HepG2 (cell line): ENCODE results near the gene SNX9. TPM values are rescaled to one million over a fixed set of nuclear protein-coding genes. Genes with fewer than 3 reads are reported as not detected.

Experiments
- HNF4A ChIP-seq: sonication (generic); formaldehyde crosslinking; IDR thresholded peaks from 2 replicates; pipeline ENCODE4 v1.4.0; 2020; ENCODE audit warnings: missing genetic modification reagents
- HOXA3 ChIP-seq: sonication (generic); formaldehyde crosslinking; IDR thresholded peaks from 2 replicates; pipeline ENCODE4 v1.5.0; 2020; ENCODE audit warnings: missing genetic modification reagents
- NFYB ChIP-seq: sonication (generic); formaldehyde crosslinking; IDR thresholded peaks from 2 replicates; pipeline ENCODE4 v1.4.0; 2020; ENCODE audit warnings: missing genetic modification reagents
- SP2 ChIP-seq: sonication (generic); formaldehyde crosslinking; IDR thresholded peaks from 2 replicates; pipeline ENCODE4 v1.5.1; 2020; ENCODE audit warnings: mild to moderate bottlenecking, missing genetic modification reagents
- WIZ ChIP-seq: sonication (generic); formaldehyde crosslinking; IDR thresholded peaks from 2 replicates; pipeline ENCODE4 v1.5.1; 2020; ENCODE audit warnings: mild to moderate bottlenecking, missing genetic modification reagents
- ZEB1 ChIP-seq: IDR thresholded peaks from 2 replicates; pipeline ENCODE4 v1.6.1; 2012; ENCODE audit warnings: mild to moderate bottlenecking, low read depth, inconsistent platforms; ENCODE audit not compliant: insufficient replicate concordance
- ZNF383 ChIP-seq: sonication (generic); formaldehyde crosslinking; IDR thresholded peaks from 2 replicates; pipeline ENCODE4 v1.4.0; 2020; ENCODE audit warnings: missing genetic modification reagents, mild to moderate bottlenecking, borderline replicate concordance
- ZNF766 ChIP-seq: sonication (generic); formaldehyde crosslinking; IDR thresholded peaks from 2 replicates; pipeline ENCODE4 v1.5.0; 2020; ENCODE audit warnings: missing genetic modification reagents, borderline replicate concordance
- ZNF777 ChIP-seq: sonication (generic); formaldehyde crosslinking; IDR thresholded peaks from 2 replicates; pipeline ENCODE4 v1.4.0; 2020; ENCODE audit warnings: missing genetic modification reagents
- polyA plus RNA-seq, 8 experiments: library from polyadenylated mRNA; depleted of rRNA in 3 of 8; stranded (reverse) in 7 of 8; unstranded in 1 of 8; fragments of >200 nt; fragmentation: Illumina TruSeq in 4 of 8; extraction: Trizol in 4 of 8; gene quantifications; 2 replicates each; pipeline versions ENCODE4 v1.2.1 to v1.2.3, GENCODE V29; 2011 to 2016; ENCODE audit warnings: low read depth in 4 of 8, missing spikeins in 1 of 8, mixed read lengths in 1 of 8; ENCODE audit not compliant: insufficient read depth in 1 of 8
- total RNA-seq, 5 experiments: library from RNA; depleted of rRNA; stranded (reverse); fragments of >200 nt; fragmentation: Illumina TruSeq; extraction: Trizol; gene quantifications; 2 replicates each; pipeline ENCODE4 v1.2.3, GENCODE V29; 2016; ENCODE audit warnings: low read depth in 1 of 5
- TF ChIP-seq, protein P1 (sequence below): sonication (generic); formaldehyde crosslinking; IDR thresholded peaks from 2 replicates; pipeline ENCODE4 v1.5.1; 2020; ENCODE audit warnings: mild to moderate bottlenecking, missing genetic modification reagents
- TF ChIP-seq, protein P2 (sequence below): sonication (generic); formaldehyde crosslinking; IDR thresholded peaks from one replicate; pipeline ENCODE4 v1.5.1; 2020; ENCODE audit warnings: mild to moderate bottlenecking, missing genetic modification reagents; ENCODE audit errors: not compliant biosample characterization
- TF ChIP-seq, protein P3 (sequence below): sonication (generic); formaldehyde crosslinking; IDR thresholded peaks from 2 replicates; pipeline ENCODE4 v1.4.0; 2020; ENCODE audit warnings: mild to moderate bottlenecking, missing genetic modification reagents

SNX9 gene
- total and polyA plus RNA-seq, 2 of the 13 experiments (the other 11 are each of a cell fraction or from before 2014, with no cell fraction given): 21.9 to 36.0 TPM

DNA sequence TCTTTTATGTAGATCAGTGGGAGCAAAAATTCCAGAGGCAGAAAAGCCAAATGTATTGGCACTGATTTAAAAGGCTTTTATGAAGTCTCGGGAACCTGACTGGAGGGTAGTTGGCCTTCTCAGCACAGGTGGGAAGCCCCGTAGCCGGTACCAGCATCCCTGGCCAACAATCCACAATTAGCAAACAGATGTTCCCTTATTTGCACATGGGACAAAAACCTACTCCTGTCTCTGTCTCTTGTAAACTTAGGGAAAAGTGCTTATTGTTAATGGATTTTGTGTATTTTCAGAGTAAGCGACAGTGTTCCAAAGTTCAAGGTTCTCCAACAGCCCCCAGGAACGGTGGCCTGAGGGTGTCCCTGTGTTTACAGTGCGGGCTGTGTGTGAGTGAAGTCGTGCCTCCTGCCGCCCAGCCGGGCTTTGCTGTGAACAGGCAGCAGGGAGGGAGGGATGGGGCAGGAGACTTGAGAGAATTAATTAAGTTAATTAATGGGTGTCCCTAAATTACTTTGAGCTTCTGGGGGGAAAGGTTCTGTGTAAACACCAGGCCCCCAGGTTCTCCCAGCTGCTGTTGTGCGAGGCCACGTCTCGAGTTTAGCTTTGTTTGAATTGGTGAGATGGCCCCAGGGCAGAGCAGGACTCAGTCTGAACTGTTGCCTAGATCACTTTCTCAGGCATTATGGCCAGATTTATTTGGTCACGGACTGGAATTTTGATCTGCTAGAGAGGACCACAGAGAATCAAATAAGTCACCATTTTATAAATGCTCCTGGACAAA, 162.5 kb downstream of the SNX9 start (continued):
- TF ChIP-seq, protein P1, sequence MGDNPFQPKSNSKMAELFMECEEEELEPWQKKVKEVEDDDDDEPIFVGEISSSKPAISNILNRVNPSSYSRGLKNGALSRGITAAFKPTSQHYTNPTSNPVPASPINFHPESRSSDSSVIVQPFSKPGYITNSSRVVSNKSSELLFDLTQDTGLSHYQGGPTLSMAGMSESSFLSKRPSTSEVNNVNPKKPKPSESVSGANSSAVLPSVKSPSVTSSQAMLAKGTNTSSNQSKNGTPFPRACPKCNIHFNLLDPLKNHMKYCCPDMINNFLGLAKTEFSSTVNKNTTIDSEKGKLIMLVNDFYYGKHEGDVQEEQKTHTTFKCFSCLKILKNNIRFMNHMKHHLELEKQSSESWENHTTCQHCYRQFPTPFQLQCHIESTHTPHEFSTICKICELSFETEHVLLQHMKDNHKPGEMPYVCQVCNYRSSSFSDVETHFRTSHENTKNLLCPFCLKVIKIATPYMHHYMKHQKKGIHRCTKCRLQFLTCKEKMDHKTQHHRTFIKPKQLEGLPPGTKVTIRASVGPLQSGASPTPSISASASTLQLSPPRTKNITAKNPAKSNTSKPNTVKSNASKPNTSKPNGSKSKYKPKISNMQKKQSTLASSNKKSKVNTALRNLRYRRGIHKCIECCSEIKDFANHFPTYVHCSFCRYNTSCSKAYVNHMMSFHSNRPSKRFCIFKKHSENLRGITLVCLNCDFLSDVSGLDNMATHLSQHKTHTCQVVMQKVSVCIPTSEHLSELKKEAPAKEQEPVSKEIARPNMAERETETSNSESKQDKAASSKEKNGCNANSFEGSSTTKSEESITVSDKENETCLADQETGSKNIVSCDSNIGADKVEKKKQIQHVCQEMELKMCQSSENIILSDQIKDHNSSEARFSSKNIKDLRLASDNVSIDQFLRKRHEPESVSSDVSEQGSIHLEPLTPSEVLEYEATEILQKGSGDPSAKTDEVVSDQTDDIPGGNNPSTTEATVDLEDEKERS: peak; percentile 94
- TF ChIP-seq ZNF766 (no peak), SP2 (CRISPR knock-in tag) (0 out of 2 replicates have a peak, but pooled peaks have one; percentile 9), WIZ (CRISPR knock-in tag) (no peak), ZEB1 (peak; percentile 95), HNF4A (CRISPR knock-in tag) (peak; percentile 99), HOXA3 (CRISPR knock-in tag) (peak; percentile 92), ZNF777 (CRISPR knock-in tag) (no peak), ZNF383 (CRISPR knock-in tag) (no peak), NFYB (CRISPR knock-in tag) (no peak)
- TF ChIP-seq, protein P2, sequence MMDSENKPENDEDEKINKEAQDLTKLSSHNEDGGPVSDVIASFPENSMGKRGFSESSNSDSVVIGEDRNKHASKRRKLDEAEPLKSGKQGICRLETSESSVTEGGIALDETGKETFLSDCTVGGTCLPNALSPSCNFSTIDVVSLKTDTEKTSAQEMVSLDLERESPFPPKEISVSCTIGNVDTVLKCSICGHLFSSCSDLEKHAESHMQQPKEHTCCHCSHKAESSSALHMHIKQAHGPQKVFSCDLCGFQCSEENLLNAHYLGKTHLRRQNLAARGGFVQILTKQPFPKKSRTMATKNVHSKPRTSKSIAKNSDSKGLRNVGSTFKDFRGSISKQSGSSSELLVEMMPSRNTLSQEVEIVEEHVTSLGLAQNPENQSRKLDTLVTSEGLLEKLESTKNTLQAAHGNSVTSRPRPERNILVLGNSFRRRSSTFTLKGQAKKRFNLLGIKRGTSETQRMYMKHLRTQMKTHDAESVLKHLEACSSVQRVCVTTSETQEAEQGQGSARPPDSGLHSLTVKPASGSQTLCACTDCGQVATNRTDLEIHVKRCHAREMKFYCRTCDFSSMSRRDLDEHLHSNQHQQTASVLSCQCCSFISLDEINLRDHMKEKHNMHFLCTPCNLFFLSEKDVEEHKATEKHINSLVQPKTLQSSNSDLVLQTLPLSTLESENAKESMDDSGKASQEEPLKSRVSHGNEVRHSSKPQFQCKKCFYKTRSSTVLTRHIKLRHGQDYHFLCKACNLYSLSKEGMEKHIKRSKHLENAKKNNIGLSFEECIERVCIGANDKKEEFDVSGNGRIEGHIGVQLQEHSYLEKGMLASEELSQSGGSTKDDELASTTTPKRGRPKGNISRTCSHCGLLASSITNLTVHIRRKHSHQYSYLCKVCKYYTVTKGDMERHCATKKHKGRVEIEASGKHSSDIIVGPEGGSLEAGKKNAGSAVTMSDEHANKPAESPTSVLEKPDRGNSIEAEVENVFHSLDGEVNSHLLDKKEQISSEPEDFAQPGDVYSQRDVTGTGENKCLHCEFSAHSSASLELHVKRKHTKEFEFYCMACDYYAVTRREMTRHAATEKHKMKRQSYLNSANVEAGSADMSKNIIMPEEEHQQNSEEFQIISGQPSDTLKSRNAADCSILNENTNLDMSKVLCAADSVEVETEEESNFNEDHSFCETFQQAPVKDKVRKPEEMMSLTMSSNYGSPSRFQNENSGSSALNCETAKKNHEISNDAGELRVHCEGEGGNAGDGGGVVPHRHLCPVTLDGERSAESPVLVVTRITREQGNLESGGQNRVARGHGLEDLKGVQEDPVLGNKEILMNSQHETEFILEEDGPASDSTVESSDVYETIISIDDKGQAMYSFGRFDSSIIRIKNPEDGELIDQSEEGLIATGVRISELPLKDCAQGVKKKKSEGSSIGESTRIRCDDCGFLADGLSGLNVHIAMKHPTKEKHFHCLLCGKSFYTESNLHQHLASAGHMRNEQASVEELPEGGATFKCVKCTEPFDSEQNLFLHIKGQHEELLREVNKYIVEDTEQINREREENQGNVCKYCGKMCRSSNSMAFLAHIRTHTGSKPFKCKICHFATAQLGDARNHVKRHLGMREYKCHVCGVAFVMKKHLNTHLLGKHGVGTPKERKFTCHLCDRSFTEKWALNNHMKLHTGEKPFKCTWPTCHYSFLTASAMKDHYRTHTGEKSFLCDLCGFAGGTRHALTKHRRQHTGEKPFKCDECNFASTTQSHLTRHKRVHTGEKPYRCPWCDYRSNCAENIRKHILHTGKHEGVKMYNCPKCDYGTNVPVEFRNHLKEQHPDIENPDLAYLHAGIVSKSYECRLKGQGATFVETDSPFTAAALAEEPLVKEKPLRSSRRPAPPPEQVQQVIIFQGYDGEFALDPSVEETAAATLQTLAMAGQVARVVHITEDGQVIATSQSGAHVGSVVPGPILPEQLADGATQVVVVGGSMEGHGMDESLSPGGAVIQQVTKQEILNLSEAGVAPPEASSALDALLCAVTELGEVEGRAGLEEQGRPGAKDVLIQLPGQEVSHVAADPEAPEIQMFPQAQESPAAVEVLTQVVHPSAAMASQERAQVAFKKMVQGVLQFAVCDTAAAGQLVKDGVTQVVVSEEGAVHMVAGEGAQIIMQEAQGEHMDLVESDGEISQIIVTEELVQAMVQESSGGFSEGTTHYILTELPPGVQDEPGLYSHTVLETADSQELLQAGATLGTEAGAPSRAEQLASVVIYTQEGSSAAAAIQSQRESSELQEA (CRISPR knock-in tag): no peak
- TF ChIP-seq, protein P3, sequence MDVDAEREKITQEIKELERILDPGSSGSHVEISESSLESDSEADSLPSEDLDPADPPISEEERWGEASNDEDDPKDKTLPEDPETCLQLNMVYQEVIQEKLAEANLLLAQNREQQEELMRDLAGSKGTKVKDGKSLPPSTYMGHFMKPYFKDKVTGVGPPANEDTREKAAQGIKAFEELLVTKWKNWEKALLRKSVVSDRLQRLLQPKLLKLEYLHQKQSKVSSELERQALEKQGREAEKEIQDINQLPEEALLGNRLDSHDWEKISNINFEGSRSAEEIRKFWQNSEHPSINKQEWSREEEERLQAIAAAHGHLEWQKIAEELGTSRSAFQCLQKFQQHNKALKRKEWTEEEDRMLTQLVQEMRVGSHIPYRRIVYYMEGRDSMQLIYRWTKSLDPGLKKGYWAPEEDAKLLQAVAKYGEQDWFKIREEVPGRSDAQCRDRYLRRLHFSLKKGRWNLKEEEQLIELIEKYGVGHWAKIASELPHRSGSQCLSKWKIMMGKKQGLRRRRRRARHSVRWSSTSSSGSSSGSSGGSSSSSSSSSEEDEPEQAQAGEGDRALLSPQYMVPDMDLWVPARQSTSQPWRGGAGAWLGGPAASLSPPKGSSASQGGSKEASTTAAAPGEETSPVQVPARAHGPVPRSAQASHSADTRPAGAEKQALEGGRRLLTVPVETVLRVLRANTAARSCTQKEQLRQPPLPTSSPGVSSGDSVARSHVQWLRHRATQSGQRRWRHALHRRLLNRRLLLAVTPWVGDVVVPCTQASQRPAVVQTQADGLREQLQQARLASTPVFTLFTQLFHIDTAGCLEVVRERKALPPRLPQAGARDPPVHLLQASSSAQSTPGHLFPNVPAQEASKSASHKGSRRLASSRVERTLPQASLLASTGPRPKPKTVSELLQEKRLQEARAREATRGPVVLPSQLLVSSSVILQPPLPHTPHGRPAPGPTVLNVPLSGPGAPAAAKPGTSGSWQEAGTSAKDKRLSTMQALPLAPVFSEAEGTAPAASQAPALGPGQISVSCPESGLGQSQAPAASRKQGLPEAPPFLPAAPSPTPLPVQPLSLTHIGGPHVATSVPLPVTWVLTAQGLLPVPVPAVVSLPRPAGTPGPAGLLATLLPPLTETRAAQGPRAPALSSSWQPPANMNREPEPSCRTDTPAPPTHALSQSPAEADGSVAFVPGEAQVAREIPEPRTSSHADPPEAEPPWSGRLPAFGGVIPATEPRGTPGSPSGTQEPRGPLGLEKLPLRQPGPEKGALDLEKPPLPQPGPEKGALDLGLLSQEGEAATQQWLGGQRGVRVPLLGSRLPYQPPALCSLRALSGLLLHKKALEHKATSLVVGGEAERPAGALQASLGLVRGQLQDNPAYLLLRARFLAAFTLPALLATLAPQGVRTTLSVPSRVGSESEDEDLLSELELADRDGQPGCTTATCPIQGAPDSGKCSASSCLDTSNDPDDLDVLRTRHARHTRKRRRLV (CRISPR knock-in tag): no peak
